T-helper 2 cell treated with Interferon-gamma antibody and Interleukin-4, amounts not matched to agents 5 μg/mL and 100 μg/mL, for 36 hours (primary cell): ENCODE data around the gene MYH7.

Experiments used
- DNase-seq: peaks from one replicate; pipeline ENCODE4 v3.0.0; 2021; ENCODE audit warnings: low spot score
- H3K27ac Mint-ChIP-seq: one replicate; pipeline ENCODE4 v1.8.0; 2021; ENCODE audit warnings: mild to moderate bottlenecking, mixed read lengths
- H3K27me3 Mint-ChIP-seq: one replicate; pipeline ENCODE4 v1.8.0; 2021; ENCODE audit warnings: low read depth, mixed read lengths
- H3K36me3 Mint-ChIP-seq: one replicate; pipeline ENCODE4 v1.8.0; 2021; ENCODE audit warnings: low read depth, mixed read lengths
- H3K4me1 Mint-ChIP-seq: one replicate; pipeline ENCODE4 v1.8.0; 2021; ENCODE audit warnings: low read depth, mixed read lengths
- H3K4me3 Mint-ChIP-seq: one replicate; pipeline ENCODE4 v1.8.0; 2022; ENCODE audit warnings: mild to moderate bottlenecking, moderate library complexity, mixed read lengths
- H3K9me3 Mint-ChIP-seq: one replicate; pipeline ENCODE4 v1.8.0; 2021; ENCODE audit warnings: mixed read lengths

MYH7 gene

DNA sequence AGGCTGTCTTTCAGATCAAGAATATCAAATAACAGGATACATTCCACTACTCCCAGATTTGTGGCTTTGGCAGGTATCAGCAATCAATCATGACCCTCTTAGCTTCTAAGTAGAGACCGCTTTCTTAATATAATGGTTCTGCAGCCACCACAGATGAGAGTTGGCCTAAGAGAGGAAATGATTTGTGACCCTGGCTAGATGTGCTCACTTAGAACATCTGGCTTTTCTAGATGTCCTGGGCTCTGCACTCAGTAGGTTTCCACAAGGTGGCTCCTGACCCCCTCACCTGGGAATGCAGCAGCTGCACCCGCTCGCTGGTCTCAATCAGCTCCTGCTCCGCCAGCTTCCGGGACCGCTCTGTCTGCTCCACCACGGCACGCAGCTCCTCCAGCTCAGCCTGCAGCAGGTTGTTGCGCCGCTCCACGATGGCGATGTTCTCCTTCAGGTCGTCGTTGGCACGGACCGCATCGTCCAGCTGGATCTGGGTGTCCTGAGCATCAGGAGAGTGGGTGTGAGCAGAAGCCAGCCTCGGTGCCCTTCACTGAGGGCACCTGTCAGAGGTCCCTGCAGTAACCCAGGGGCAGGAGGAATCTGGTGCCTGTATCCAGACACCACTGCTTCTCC, 49.7 kb downstream of the MYH7 start:
- Mint-ChIP-seq H3K4me1 (no peaks in the 10 kb centered on the region), H3K9me3 (no peaks in the 10 kb centered on the region), H3K27ac (no peak overlapping the region), H3K36me3 (no peaks in the 10 kb centered on the region), H3K27me3 (peaks cover 4% of the 10 kb centered on the region), H3K4me3 (no peak overlapping the region)
- DNase-seq: no peak

DNA sequence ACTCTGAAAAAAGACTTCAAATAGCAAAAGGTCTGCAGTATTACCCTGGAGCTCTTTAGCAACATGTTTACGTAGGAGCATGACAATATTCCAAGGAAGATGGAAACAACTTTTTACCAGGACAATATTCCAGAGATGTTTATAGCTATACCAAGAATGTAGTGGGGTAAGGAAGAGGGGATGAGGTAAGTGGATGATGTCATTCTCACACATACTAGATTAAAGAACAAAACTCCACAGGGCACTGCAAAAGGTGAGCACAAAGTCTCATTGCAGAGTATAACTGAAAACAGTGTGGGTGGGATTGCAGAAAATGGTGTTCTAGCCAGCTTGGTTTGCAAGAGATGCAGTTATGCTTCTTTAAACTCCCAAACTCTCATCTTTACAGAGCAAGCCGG, 50.2 kb downstream of the MYH7 start:
- Mint-ChIP-seq H3K9me3 (no peaks in the 10 kb centered on the region), H3K4me3 (no peak overlapping the region), H3K36me3 (no peaks in the 10 kb centered on the region), H3K27ac (no peak overlapping the region), H3K27me3 (peaks cover 4% of the 10 kb centered on the region), H3K4me1 (no peaks in the 10 kb centered on the region)
- DNase-seq: no peak

DNA sequence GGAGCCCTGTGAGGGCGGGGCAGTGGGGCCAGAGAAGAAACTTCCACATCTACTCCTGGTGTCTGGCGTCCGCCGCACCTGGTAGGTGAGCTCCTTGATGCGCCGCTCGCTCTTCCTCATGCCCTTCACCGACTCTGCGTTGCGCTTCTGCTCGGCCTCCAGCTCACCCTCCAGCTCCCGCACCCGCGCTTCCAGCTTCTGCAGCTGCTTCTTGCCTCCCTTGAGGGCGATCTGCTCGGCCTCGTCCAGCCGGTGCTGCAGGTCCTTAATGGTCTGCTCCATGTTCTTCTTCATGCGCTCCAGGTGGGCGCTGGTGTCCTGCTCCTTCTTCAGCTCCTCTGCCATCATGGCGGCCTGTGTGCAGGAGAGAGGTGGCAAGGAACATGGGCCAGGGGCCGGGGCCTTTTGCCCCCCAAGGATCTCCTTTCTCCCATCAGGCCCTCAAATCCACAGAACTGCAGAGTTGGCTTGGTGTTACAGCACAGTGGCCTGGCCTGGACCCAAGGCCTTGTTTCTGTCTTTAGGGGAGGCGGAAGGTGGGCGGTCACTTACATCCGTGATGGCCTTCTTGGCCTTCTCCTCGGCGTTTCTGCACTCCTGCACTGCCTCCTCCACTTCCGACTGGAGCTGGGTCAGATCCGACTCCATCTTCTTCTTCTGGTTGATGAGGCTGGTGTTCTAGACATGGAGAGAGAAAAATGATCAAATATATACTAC, 50.9 kb downstream of the MYH7 start:
- DNase-seq: no peak
- peaks cover 4% of the 10 kb centered on the region for H3K27me3 Mint-ChIP-seq
- H3K4me3 Mint-ChIP-seq: no peak overlapping the region
- H3K9me3 Mint-ChIP-seq: no peaks in the 10 kb centered on the region
- no peak overlapping the region for H3K27ac Mint-ChIP-seq
- no peaks in the 10 kb centered on the region for H3K36me3 Mint-ChIP-seq
- no peaks in the 10 kb centered on the region for H3K4me1 Mint-ChIP-seq

DNA sequence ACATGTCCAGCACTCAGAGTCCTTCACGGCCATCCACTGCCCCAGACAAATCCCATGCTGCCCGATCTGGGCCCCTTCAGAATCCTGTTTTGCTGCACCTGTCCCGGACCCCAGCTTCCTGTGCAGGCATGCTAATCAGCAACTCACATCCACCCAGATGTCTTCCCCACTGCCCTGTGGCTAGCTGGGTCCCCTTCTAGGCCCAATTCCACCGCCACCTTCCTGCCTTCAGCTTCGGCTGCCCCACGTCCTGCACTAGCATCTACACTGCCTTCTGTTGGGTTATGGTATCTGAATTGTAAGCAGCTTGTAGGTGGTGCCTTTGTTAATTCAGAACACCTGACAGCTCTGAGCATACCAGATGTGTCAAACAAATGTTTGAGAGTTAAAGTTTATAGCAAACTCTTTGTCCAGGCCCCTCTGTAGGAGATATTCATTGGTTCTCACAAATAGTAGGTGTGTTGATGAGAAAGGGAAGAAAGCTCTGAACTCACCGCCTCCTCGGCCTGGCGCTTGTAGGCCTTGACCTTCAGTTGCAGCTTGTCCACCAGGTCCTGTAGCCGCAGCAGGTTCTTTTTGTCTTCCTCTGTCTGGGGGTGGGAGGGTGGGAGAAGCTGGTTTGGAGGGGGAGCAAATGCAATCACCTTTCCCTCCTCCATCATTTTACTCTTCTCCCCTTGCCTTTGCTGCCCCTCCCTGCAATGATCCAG, 52.6 kb downstream of the MYH7 start:
- no peaks in the 10 kb centered on the region for H3K9me3 Mint-ChIP-seq
- H3K36me3 Mint-ChIP-seq: no peaks in the 10 kb centered on the region
- H3K27me3 Mint-ChIP-seq: peaks cover 4% of the 10 kb centered on the region
- H3K4me1 Mint-ChIP-seq: no peaks in the 10 kb centered on the region
- no peak overlapping the region for H3K27ac Mint-ChIP-seq
- no peak overlapping the region for H3K4me3 Mint-ChIP-seq
- no peak for DNase-seq

DNA sequence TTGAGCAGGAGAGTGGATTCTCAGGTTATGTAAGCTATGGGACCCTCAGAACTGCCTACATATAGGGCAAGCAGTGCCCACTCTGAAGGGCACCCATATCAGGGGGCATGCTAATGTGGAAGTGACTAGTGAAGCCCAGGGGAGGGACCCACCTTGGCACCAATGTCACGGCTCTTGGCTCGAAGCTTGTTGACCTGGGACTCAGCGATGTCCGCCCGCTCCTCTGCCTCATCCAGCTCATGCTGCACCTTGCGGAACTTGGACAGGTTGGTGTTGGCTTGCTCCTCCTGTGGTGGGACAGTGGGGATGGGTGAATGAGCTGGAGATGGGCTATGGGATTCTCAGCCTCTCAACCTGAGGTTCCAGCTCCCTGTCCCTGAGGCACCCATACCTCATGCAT, 53.2 kb downstream of the MYH7 start:
- Mint-ChIP-seq H3K36me3 (no peaks in the 10 kb centered on the region), H3K4me3 (no peak overlapping the region), H3K9me3 (no peaks in the 10 kb centered on the region), H3K27ac (no peak overlapping the region), H3K27me3 (peaks cover 4% of the 10 kb centered on the region), H3K4me1 (no peaks in the 10 kb centered on the region)
- no peak for DNase-seq

DNA sequence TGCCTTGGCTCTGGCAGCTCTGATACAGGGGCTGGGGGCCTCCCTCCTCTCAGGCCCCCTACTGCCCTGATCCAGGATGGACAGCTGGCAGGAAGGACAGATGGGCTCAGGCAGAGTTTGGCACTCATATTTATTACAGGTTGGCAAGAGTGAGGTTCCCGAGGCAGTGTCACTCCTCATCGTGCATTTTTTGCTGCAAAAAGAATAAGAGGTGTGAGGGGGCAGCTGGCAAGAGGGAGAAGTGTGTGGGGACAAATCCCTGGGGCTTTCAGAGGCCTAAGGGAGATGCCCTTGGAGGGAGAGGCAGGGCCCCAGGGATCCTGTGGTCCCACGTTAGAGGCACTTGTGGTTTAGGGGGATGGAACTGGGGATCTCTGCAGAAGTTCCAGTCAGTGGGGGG, 53.6 kb downstream of the MYH7 start:
- no peak overlapping the region for H3K4me3 Mint-ChIP-seq

DNA sequence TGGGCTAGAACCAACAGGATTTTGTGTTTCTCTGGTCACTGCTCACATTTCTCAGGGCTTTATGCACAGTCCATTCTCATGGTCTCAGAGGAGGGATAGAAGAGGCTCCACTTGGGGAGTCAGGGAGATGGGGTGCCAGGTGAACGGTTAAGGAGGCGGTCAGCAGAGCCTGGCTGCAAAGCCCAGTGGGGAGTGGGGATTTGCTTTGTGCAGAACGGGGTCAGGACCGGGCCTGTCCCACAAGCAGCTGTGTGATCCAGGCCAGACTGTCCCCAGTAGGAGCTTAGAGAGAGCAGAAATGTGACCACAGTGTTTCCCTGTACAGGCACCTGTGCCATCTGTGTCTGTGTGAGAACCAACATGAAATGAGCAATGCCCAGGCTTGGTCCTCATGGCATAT, 54.5 kb downstream of the MYH7 start:
- no peak overlapping the region for H3K27ac Mint-ChIP-seq
- no peaks in the 10 kb centered on the region for H3K36me3 Mint-ChIP-seq
- no peaks in the 10 kb centered on the region for H3K4me1 Mint-ChIP-seq
- H3K9me3 Mint-ChIP-seq: no peaks in the 10 kb centered on the region
- H3K27me3 Mint-ChIP-seq: peaks cover 4% of the 10 kb centered on the region
- no peak overlapping the region for H3K4me3 Mint-ChIP-seq
- no peak for DNase-seq

More for the DNA sequence above, 53.6 kb downstream of the MYH7 start:
- Mint-ChIP-seq H3K4me1 (no peaks in the 10 kb centered on the region), H3K27me3 (peaks cover 4% of the 10 kb centered on the region), H3K36me3 (no peaks in the 10 kb centered on the region), H3K9me3 (no peaks in the 10 kb centered on the region), H3K27ac (no peak overlapping the region)
- DNase-seq: no peak

DNA sequence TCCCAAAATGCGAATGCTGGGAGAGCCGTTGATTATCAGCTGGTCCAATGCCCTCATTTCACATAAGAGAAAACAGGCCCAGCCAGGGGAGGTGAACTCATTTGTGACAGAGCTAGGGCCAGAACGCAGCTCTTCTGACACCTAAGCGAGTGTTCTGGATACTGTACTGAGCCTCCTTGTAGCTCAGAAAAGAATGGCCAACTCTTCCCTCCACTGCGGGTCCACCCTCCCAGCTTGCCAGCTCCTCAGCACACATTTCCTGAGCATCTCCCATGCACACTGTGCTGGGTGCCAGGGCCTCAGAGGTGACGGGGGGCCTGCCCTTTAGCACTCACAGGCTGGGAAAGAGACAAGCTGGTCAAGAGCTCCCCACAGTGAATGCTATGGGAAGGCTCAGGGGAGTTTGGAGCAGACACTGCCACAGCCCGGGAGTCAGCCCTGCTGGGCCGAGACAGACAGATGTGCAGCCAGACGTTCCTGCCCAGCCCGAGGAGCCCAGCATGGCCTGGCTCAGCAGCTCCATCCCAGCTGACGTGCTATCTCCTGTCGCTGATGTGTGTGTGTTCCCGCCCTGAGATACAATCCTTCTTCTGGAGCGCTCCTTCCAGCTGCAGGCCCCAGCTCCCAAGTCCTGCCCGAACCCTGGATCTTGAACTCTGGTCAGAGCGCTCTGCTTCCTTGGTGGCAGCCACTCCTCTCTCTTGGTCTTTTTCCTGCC, 55.1 kb downstream of the MYH7 start:
- no peak for DNase-seq
- Mint-ChIP-seq H3K27ac (no peak overlapping the region), H3K9me3 (no peaks in the 10 kb centered on the region), H3K4me3 (no peak overlapping the region), H3K27me3 (peaks cover 4% of the 10 kb centered on the region), H3K4me1 (no peaks in the 10 kb centered on the region), H3K36me3 (no peaks in the 10 kb centered on the region)

DNA sequence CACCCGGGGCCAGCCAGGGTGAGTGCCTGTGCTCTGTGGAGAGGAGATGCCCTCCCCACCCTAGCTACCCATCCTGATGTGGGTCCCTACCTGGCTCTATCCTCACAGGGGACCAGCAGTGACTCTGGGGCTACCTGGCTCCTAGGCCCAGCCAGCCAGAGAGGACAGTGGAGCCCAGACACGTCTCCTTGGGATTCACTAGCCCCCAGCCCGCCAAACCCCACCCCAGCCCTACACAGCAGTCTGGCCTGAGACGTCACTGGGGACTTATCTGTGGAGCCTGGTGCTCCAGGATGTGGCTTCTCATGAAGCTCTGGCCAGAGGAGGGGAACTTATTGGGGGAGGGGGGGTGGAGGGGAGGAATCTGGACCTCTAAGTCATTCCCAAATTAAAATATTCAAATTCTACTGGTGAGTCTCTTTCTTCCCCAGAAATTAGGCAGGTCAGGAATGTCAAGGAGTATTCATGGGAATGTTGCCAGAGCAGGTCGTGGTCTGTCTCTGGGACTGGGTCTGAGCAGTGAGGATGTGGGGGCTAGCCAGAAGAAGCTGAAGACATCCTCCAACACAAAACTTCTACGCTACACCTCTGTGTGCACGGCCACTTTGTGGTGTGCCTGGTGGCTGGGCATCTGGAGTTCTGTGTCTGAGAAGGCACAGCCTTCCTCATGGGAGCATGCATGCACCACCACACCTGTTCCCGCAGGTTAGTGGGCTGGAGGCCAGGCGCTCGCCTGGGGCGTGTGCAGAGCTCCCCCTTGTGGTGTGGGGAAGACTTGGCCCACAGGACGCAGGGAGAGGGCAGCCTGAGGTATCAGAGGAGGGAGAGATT, 55.9 kb downstream of the MYH7 start:
- H3K4me3 Mint-ChIP-seq: no peak overlapping the region
- no peak overlapping the region for H3K27ac Mint-ChIP-seq
- no peaks in the 10 kb centered on the region for H3K4me1 Mint-ChIP-seq
- H3K27me3 Mint-ChIP-seq: peaks cover 4% of the 10 kb centered on the region
- H3K9me3 Mint-ChIP-seq: no peaks in the 10 kb centered on the region
- H3K36me3 Mint-ChIP-seq: no peaks in the 10 kb centered on the region
- peak; percentile 35 for DNase-seq

DNA sequence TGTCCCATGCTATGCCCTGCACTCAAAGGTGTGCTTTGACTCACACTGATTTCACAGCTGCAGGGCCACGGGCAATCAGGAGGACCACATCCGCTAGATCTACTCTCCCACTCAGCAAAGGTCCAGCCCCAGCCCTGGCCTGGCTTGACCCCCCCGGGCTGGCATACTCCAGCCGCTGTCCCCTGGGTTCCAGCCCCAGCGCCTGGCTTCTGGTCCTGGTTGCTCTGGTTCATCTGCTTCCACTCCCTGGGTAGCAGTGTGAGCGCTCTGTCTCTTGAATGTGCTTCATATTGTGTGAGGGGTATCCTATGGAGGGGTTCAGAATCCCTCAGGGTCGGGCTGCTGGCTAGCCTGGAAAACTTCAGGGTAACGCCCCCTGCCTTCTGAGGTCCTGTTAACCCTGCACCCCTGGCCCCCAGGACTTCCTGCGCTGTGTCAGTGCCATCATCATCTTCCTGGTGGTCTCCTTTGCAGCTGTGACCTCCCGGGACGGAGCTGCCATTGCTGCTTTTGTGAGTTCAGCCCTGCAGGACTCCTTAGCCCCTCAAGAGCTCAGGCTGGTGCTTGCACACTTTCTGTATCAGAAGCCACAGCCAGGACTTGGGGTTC, 56.7 kb downstream of the MYH7 start:
- Mint-ChIP-seq H3K4me3 (no peak overlapping the region), H3K27me3 (peaks cover 6% of the 10 kb centered on the region), H3K4me1 (no peaks in the 10 kb centered on the region), H3K36me3 (no peaks in the 10 kb centered on the region), H3K9me3 (no peaks in the 10 kb centered on the region), H3K27ac (no peak overlapping the region)
- DNase-seq: no peak

DNA sequence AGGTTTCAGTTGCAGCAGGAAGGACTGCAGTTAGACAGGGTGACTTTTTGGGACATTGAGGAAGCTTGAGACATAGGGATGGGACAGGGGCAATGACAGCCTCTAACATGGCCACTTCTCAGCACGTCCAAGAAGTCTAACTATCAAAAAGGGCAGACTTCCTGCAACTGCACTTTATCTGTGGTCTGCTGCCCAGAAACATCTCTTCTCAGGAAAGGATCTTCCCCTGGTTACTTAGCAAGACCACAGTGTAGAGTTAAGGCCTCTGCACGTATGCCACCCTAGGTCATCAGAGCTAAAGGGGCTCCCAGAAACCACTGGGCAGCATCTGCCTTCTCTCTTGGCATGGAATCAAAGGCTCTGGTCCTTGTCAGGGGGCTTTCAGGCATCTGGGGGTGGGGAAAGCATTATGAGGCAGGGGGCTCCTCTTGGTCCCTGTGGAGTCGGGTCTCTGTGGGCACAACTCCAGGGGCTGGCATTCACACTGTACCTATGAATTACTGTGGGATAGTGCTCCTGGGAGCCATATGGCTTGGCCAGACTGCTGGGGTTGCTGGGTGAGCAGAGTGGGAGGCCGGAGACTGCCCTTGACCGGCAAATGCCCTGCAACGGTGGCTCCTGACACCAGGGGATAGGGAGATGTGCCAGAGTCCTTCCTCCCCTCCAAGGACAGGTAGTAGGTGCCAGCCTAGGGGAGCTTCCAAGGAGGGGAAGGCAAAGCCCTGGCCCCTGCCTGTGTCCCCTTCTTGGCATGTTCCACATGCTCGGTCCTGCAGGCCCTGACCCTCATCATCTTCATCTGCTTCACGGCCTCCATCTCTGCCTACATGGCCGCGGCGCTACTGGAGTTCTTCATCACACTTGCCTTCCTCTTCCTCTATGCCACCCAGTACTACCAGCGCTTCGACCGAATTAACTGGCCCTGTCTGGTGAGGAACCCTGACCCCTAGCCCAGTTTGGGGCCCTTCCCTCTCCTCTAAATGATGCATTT, 57.6 kb downstream of the MYH7 start:
- DNase-seq: no peak
- H3K4me3 Mint-ChIP-seq: no peak overlapping the region
- no peaks in the 10 kb centered on the region for H3K36me3 Mint-ChIP-seq
- H3K9me3 Mint-ChIP-seq: no peaks in the 10 kb centered on the region
- H3K27ac Mint-ChIP-seq: no peak overlapping the region
- H3K4me1 Mint-ChIP-seq: no peaks in the 10 kb centered on the region
- H3K27me3 Mint-ChIP-seq: peaks cover 8% of the 10 kb centered on the region

DNA sequence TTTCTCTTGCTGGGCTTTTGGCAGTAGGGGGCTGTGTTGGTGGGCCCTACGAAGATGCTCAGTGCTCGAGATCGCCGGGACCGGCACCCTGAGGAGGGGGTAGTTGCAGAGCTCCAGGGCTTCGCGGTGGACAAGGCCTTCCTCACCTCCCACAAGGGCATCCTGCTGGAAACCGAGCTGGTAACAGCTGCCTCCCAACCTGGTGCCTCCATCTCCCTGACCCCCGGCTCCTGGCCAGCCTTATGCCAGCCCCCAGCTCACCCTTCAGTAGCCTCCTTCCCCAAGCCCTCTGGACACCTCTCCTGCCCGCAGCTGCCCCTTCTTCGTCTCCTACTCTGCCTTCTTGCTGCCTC, 58.3 kb downstream of the MYH7 start:
- Mint-ChIP-seq H3K36me3 (no peaks in the 10 kb centered on the region), H3K4me1 (no peaks in the 10 kb centered on the region), H3K27me3 (peaks cover 8% of the 10 kb centered on the region), H3K4me3 (no peak overlapping the region), H3K9me3 (no peaks in the 10 kb centered on the region), H3K27ac (no peak overlapping the region)
- DNase-seq: no peak
